ENCODE measurements around the gene YBX3.

DNA sequence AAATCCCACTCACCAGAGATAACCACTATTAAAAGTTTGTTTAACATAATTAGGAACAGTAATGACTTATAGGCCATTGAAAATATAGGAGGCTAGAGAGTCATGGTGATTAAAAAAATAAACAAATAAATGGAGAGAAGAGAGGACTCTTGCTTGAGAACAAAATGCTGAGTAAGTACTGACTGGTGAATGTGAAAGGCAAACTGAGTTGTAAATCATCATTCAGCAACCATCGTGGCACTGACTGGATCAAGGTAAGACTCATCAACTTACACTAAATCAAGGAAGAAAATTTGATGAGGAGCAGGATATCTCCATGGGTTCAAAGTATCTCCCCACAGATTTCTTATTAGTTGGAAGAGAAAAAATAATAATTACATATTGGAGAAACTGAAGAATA lies 14.1 kb upstream of the YBX3 start:
- TF ChIP-seq, protein P1, sequence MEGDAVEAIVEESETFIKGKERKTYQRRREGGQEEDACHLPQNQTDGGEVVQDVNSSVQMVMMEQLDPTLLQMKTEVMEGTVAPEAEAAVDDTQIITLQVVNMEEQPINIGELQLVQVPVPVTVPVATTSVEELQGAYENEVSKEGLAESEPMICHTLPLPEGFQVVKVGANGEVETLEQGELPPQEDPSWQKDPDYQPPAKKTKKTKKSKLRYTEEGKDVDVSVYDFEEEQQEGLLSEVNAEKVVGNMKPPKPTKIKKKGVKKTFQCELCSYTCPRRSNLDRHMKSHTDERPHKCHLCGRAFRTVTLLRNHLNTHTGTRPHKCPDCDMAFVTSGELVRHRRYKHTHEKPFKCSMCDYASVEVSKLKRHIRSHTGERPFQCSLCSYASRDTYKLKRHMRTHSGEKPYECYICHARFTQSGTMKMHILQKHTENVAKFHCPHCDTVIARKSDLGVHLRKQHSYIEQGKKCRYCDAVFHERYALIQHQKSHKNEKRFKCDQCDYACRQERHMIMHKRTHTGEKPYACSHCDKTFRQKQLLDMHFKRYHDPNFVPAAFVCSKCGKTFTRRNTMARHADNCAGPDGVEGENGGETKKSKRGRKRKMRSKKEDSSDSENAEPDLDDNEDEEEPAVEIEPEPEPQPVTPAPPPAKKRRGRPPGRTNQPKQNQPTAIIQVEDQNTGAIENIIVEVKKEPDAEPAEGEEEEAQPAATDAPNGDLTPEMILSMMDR (IDR thresholded peaks at IDR 0.05): no peak
- no peak for TF ChIP-seq POLR2A (IDR thresholded peaks at IDR 0.05)
